Activated CD8-positive, alpha-beta T cell treated with anti-CD3 and anti-CD28 coated beads for 36 hours (primary cell): ENCODE measurements around the gene FGF2. TPM values are rescaled to one million over a fixed set of nuclear protein-coding genes. Genes with fewer than 3 reads are reported as not detected.
"Not testable (repeated sequence)": the region's sequence is repeated elsewhere in the genome, so short reads cannot be mapped to it uniquely, and the experiment has no call there.

Experiments
- ATAC-seq: fragments of 200-7000 bp; cut with Tn5 transposase; one replicate; pipeline ENCODE4 v1.10.0; 2021; ENCODE audit warnings: mild to moderate bottlenecking, moderate library complexity
- CTCF ChIA-PET: fragments of 350-600 bp; sonication (Branson Sonifier 250); formaldehyde crosslinking; loops from one replicate; lab custom pipeline; 2021; ENCODE audit warnings: antibody characterized with exemption; lab: Charles Lee
- POLR2A ChIA-PET: fragments of 350-600 bp; sonication (Branson Sonifier 250); formaldehyde crosslinking; loops from one replicate; lab custom pipeline; 2021; ENCODE audit warnings: antibody characterized with exemption; lab: Charles Lee
- DNase-seq: peaks from one replicate; pipeline ENCODE4 v3.0.0-alpha.2; 2020
- H3K27ac Mint-ChIP-seq: one replicate; pipeline ENCODE4 v1.8.0; 2021; ENCODE audit warnings: mild to moderate bottlenecking, mixed read lengths
- H3K27me3 Mint-ChIP-seq: one replicate; pipeline ENCODE4 v1.8.0; 2021; ENCODE audit warnings: mixed read lengths
- H3K36me3 Mint-ChIP-seq: one replicate; pipeline ENCODE4 v1.8.0; 2021; ENCODE audit warnings: low read depth, mixed read lengths
- H3K4me1 Mint-ChIP-seq: one replicate; pipeline ENCODE4 v1.8.0; 2021; ENCODE audit warnings: low read depth, mixed read lengths
- H3K4me3 Mint-ChIP-seq: one replicate; pipeline ENCODE4 v1.8.0; 2021; ENCODE audit warnings: mild to moderate bottlenecking, moderate library complexity, mixed read lengths
- H3K9me3 Mint-ChIP-seq: one replicate; pipeline ENCODE4 v1.8.0; 2021; ENCODE audit warnings: mixed read lengths
- CTCF ChIP-seq: fragments of 200-600 bp; IDR thresholded peaks from one replicate; pipeline ENCODE4 v1.8.0; 2022; ENCODE audit warnings: antibody characterized with exemption, mild to moderate bottlenecking
- intact Hi-C: fragments of 100-400 bp; cut with micrococcal nuclease; formaldehyde crosslinking; loops from one replicate; pipeline ENCODE4 v1.10.0; 2022
- total RNA-seq, 2 experiments: library from RNA; stranded (reverse); gene quantifications; one replicate each; pipeline ENCODE4 v1.2.3, GENCODE V29; 2021

The FGF2 gene
- total RNA-seq, 2 experiments from 2014 or later, result 0.13 TPM; not detected in 1

GRCh38 chr4:122861172-122861943 is 34.7 kb downstream of the FGF2 start:
- ATAC-seq (no peak), DNase-seq (no peak)
- no peak for TF ChIP-seq CTCF
- peaks cover 15% of the 10 kb centered on the region for H3K27me3 Mint-ChIP-seq
- no peaks in the 10 kb centered on the region for H3K4me1 Mint-ChIP-seq
- no peaks in the 10 kb centered on the region for H3K36me3 Mint-ChIP-seq
- intact Hi-C loops, result no loop called here
- no peak overlapping the region for H3K27ac Mint-ChIP-seq
- no peaks in the 10 kb centered on the region for H3K9me3 Mint-ChIP-seq
- POLR2A ChIA-PET, result no interaction called here
- CTCF ChIA-PET, result no interaction called here
- H3K4me3 Mint-ChIP-seq, result no peak overlapping the region

GRCh38 chr4:122863639-122864038 is 37.0 kb downstream of the FGF2 start:
- ATAC-seq (no peak), DNase-seq (no peak)
- H3K4me1 Mint-ChIP-seq, result no peaks in the 10 kb centered on the region
- POLR2A ChIA-PET, result no interaction called here
- H3K27ac Mint-ChIP-seq, result no peak overlapping the region
- no peak for TF ChIP-seq CTCF
- CTCF ChIA-PET, result no interaction called here
- intact Hi-C loops, result no loop called here
- H3K36me3 Mint-ChIP-seq, result no peaks in the 10 kb centered on the region
- H3K4me3 Mint-ChIP-seq, result no peak overlapping the region
- peaks cover 18% of the 10 kb centered on the region for H3K27me3 Mint-ChIP-seq
- peaks cover 5% of the 10 kb centered on the region for H3K9me3 Mint-ChIP-seq

- no peak overlapping the region for H3K27ac Mint-ChIP-seq
- ATAC-seq (no peak), DNase-seq (no peak)
- ChIA-PET CTCF (no interaction called here), POLR2A (no interaction called here)
- H3K36me3 Mint-ChIP-seq, result no peaks in the 10 kb centered on the region
- no peak for TF ChIP-seq CTCF
- peaks cover 5% of the 10 kb centered on the region for H3K9me3 Mint-ChIP-seq
- peaks cover 24% of the 10 kb centered on the region for H3K27me3 Mint-ChIP-seq
- H3K4me3 Mint-ChIP-seq, result no peak overlapping the region
- no peaks in the 10 kb centered on the region for H3K4me1 Mint-ChIP-seq
- intact Hi-C loops, result no loop called here
Observed at GRCh38 chr4:122865425-122865824, 38.8 kb downstream of the FGF2 start.

- H3K27ac Mint-ChIP-seq, DNase-seq, ATAC-seq, H3K4me3 Mint-ChIP-seq, H3K9me3 Mint-ChIP-seq, H3K36me3 Mint-ChIP-seq, POLR2A ChIA-PET, intact Hi-C loops, H3K4me1 Mint-ChIP-seq, CTCF ChIA-PET: not testable (repeated sequence)
- peaks cover 30% of the 10 kb centered on the region for H3K27me3 Mint-ChIP-seq
Observed at GRCh38 chr4:122868235-122868634, 41.6 kb downstream of the FGF2 start.

GRCh38 chr4:122873146-122873545 is 46.5 kb downstream of the FGF2 start:
- Mint-ChIP-seq H3K36me3 (no peaks in the 10 kb centered on the region), H3K4me1 (no peaks in the 10 kb centered on the region), H3K27ac (no peak overlapping the region), H3K27me3 (peaks cover 38% of the 10 kb centered on the region), H3K4me3 (no peak overlapping the region), H3K9me3 (peaks cover 6% of the 10 kb centered on the region)
- no peak for TF ChIP-seq CTCF
- intact Hi-C loops, result no loop called here
- ATAC-seq (no peak), DNase-seq (no peak)
- ChIA-PET POLR2A (no interaction called here), CTCF (interaction anchor here (1.0 to 1.2 kb wide), 2 partner anchors 48 to 85 kb away, joined by 3 to 4 read pairs; no protein-coding TSS in a partner anchor)
